ENCODE data around the gene SNX21.

SNX21 gene

GRCh38 chr20:45892049-45892825 is 58.6 kb downstream of the SNX21 start:
- no peak for TF ChIP-seq CTCF (IDR thresholded peaks at IDR 0.05; ENCODE audit: insufficient read depth, missing control alignments)
- DNase-seq (ENCODE audit: insufficient read length, low spot score) (no peak), FAIRE-seq (no peak)

Measured in D721Med (cell line).